PC-3 (cell line): ENCODE measurements around the gene TNFRSF25.

Experiments
- EZH2 ChIP-seq: fragments of 300-600 bp; sonication (generic); IDR thresholded peaks from one replicate; pipeline ENCODE4 v1.6.1; 2017; ENCODE audit warnings: antibody characterized with exemption, mild to moderate bottlenecking, low read length; ENCODE audit not compliant: unreplicated experiment
- EZH2phosphoT487 ChIP-seq: fragments of 300-600 bp; sonication (generic); IDR thresholded peaks from 2 replicates; pipeline ENCODE4 v1.6.1; 2018; ENCODE audit warnings: mild to moderate bottlenecking, antibody characterized with exemption, low read length, borderline replicate concordance
- TF ChIP-seq, protein P1 (sequence below): fragments of 300-600 bp; sonication (generic); conservative IDR thresholded peaks from 2 replicates; pipeline ENCODE4 v1.5.1; 2017; ENCODE audit warnings: antibody characterized with exemption, low read depth, mild to moderate bottlenecking, low read length

DNA sequence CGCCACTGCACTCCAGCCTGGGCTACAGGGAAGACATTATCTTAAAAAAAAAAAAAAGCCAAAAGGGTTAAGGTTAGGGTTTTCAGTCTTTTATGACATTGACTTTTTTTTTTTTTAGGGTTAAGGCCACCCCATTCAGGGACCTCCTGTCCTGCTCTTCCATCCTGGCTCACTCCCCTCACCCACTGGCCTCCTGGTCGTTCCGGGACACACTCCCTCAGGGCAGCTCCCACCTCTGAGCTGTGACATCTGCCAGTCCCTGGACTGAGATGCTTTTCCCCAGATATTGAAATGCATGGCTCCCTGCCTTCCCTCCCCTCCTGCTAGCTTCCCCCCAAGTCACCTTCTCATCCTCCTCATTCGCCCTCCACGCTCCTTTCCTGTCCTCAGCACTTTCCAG, 15.8 kb upstream of the TNFRSF25 start:
- TF ChIP-seq, protein P1, sequence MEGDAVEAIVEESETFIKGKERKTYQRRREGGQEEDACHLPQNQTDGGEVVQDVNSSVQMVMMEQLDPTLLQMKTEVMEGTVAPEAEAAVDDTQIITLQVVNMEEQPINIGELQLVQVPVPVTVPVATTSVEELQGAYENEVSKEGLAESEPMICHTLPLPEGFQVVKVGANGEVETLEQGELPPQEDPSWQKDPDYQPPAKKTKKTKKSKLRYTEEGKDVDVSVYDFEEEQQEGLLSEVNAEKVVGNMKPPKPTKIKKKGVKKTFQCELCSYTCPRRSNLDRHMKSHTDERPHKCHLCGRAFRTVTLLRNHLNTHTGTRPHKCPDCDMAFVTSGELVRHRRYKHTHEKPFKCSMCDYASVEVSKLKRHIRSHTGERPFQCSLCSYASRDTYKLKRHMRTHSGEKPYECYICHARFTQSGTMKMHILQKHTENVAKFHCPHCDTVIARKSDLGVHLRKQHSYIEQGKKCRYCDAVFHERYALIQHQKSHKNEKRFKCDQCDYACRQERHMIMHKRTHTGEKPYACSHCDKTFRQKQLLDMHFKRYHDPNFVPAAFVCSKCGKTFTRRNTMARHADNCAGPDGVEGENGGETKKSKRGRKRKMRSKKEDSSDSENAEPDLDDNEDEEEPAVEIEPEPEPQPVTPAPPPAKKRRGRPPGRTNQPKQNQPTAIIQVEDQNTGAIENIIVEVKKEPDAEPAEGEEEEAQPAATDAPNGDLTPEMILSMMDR, result no peak
- TF ChIP-seq EZH2 (no peak), EZH2phosphoT487 (no peak)
